GM21390 (cell line): ENCODE measurements around the gene OLIG1.

ENCODE experiments used
- ATAC-seq: cut with Tn5 transposase; IDR thresholded peaks from one replicate; pipeline ENCODE4 v1.9.1; 2021; ENCODE audit not compliant: unreplicated experiment

Gene OLIG1

DNA sequence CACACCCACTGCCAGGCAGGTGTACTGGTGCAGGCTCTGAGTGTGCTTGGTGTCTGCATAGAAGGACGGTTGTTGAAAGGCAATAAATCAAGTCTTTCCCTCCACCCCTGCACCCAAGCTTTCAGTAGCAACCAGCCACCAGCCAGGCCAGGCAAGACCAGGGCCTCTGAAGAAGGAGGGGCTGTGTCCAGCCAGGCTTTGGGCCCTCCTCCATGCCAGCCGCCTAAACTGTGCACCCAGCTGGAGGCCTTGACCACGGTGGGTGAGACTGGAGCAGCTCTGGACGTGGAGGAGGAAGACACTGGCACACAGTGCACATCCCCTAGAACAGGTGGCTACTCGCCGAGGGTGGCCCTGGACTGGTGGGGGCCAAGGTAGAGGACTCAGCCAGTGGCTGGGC is 39.3 kb upstream of the OLIG1 start:
- no peak for ATAC-seq

- no peak for ATAC-seq
Measured at GRCh38 chr21:33031152-33031911, 38.6 kb upstream of the OLIG1 start.

DNA sequence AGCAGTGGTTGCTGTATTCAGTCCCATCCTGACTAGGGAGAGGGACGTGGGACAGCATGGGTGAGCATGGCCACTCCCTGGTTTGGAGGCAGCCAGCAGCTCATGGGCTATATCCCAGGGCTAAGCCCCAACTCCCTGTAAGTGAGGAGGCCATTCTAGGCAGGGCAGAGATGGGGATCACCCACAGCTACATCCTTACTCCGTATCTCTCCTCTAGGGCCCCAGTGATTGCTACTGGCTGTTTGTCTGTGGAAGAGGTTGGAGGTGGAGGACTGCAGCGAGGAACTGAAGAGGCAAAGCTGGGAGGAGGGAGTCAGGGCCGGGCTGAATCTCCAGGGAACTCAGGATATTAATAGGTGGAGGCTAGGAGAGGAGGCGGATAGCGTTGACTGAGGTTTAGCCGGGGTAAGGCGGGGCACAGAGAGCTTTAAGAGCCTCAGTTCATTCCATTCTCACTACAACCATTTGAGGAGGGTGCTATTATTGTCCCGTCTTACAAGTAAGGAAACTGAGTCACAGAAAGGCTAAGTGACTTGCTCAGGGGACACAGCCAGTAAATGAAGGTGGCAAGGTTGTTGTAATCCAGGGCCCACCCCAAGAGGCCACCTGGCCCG is 37.4 kb upstream of the OLIG1 start:
- ATAC-seq: no peak

DNA sequence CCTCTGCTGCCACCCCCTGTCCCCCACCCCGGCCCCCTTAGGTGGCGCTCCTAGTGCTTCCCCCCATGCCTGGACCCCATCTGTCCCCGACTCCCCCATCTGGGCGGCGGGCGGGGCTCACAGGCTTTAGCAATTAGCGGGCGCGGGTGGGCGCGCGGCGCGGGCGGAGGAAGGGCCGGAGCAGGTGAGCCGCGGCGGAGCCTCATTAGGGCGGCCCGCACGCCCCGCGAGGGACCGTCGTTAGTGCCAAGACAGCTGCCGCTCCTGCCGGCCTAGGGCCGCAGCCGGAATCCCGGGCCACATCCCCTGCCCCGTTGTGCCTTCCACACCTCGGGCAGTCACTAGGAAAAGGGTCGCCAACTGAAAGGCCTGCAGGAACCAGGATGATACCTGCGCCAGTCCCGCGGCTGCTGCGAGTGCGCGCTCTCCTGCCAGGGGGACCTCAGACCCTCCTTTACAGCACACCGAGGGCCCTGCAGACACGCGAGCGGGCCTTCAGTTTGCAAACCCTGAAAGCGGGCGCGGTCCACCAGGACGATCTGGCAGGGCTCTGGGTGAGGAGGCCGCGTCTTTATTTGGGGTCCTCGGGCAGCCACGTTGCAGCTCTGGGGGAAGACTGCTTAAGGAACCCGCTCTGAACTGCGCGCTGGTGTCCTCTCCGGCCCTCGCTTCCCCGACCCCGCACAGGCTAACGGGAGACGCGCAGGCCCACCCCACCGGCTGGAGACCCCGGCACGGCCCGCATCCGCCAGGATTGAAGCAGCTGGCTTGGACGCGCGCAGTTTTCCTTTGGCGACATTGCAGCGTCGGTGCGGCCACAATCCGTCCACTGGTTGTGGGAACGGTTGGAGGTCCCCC is 36.6 kb upstream of the OLIG1 start:
- no peak for ATAC-seq

GRCh38 chr21:33033961-33034413 is 36.0 kb upstream of the OLIG1 start:
- ATAC-seq: no peak

DNA sequence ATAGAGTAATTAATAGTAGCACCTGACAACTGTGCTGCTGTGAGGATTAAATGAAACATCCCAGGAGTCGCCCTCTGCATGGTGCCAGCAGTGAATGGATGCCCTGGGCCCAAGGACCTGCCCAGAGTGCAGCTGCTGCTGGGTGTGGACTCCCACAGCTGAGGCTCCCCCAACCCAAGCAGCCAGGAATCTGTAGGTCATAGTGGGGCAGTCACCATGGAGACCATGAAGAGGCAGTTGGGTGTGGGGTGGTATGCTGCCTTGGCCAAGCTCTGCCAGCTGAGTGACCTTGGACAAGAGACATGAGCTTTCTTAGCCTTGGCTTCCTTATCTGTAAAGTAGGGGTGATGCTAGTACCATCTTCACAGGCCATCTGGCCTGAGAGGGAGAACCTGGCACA is 34.8 kb upstream of the OLIG1 start:
- ATAC-seq: no peak

- ATAC-seq: no peak
Measured at GRCh38 chr21:33036430-33037162, 33.3 kb upstream of the OLIG1 start.

- no peak for ATAC-seq
Measured at GRCh38 chr21:33037501-33037900, 32.4 kb upstream of the OLIG1 start.

DNA sequence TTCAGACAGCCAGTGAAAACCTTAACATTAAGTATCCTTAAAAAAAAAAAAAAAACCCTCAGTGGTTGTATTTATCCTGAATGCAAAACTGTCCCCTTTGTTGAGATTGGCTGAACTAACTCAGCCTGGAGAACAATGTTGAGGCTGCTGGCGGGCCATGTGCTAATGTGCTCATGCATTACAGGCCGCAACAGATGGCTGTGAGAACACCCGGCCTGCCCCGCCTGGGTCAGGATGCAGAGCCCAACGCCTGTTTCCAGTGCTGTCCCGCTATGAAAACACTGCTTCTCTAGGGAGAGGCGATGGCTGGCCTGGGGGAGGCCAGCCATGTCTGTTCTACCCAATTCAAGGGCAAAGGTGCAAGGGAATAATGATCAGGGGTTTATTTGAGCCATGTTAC is 30.4 kb upstream of the OLIG1 start:
- no peak for ATAC-seq

GRCh38 chr21:33040215-33040614 is 29.7 kb upstream of the OLIG1 start:
- no peak for ATAC-seq

- ATAC-seq: no peak
Measured at GRCh38 chr21:33041981-33042380, 28.0 kb upstream of the OLIG1 start.

GRCh38 chr21:33042812-33043211 is 27.1 kb upstream of the OLIG1 start:
- no peak for ATAC-seq

GRCh38 chr21:33046455-33046854 is 23.5 kb upstream of the OLIG1 start:
- no peak for ATAC-seq

- no peak for ATAC-seq
Measured at GRCh38 chr21:33047231-33047630, 22.7 kb upstream of the OLIG1 start.

DNA sequence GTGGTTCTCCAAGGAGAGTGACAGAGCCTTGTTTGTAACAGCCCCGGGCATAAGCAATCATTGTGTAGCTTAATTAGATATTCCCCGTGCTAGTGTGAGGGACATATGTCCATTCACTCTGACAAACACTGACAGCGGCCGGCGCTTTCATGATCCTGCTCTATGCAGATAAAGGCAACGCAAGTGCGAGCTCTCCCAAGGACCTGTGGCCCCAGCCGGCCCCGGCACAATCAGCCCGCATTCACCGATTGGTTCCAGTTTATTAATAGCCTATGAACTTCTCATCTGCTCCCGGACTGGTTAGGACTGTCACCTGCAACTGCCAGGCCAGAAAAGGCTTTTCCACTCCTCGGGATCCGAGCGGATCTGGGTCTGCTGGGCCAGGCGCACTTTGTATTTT is 18.0 kb upstream of the OLIG1 start:
- ATAC-seq: no peak

- no peak for ATAC-seq
Measured at GRCh38 chr21:33053951-33054350, 16.0 kb upstream of the OLIG1 start.

DNA sequence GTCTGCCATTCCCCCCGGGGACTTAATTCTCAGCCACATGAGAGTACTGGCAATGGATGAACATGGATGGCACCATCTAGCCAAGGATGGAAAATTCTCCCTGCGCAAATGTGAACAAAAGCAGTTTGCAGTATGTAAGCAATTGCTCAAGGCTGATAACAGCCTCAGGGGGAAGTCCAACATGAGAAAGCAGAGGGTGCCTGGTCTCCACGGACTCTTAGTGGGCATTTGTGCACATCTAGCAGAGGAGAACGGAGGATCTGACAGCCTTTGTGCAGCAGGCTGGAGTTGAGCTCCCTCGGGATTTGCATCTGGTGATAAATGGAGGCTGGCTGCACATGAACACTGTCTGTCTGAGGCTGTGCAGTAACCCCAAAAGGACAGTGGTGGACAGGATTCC is 13.9 kb upstream of the OLIG1 start:
- no peak for ATAC-seq

DNA sequence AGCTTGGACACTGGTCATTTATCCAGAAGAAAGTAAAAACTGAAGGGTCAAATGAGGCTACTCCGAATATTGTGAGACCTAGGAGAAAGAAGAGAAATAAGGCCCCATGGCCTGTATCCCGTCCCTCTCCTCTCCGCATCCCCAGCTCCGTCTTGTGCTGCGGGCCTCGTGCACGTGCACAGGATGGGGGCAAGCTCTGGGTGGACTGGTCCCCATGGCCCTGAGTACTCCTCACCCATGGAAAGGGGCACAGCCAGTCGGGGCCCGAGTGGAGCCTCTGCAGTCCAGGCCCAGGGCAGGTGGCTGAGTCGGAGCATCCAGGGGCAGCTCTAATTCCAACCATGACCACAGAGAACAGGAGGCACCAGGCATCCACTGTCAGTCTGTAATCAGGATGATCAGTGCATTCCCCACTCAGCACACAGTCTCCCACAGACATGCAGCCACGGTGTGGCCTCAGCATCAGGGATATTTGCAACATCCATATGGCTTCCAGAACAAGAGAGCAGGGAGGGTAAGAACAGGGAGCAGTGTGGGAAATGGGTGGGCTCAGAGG is 12.5 kb upstream of the OLIG1 start:
- ATAC-seq: no peak

DNA sequence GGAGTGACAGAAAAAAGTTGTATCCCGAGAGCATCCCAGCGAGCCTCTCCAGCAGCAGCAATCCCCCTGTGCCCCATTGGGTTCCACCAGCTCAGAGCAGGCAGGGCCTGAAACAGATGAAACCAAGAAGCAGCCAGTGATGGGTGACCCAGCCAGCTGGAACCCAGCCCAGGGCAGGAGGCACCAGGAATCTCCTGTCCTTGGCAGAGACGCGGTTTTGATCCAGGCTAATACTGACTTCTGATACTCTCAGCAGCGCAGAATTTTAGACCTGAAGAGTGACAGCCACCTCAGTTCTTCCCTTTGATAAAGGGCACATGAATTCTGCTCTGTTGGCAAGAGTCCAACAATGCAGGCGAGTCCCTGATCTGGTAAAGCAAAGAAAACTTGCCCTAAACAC is 11.4 kb upstream of the OLIG1 start:
- no peak for ATAC-seq

DNA sequence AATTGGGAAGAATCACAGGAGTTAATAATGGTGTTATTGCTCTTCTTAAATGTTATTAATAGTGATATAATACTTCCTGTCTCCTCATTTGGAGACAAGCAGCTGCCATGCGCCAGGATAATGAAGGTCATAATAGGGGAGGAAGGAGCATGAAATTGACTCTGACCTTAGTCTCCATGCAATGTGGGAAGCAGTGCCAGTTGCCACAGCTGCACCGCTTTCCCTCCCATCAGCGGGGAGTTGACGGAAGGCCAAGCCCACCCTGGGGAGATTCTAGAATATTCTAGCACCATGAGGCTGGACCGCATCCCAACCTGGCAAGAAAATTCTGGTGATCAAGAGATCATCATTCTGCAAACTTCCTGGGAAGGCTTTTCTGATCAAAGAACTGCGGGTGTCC is 11.0 kb upstream of the OLIG1 start:
- no peak for ATAC-seq

GRCh38 chr21:33059380-33059841 is 10.5 kb upstream of the OLIG1 start:
- no peak for ATAC-seq
